ENCODE results near the gene MMS19.

MMS19 gene

DNA sequence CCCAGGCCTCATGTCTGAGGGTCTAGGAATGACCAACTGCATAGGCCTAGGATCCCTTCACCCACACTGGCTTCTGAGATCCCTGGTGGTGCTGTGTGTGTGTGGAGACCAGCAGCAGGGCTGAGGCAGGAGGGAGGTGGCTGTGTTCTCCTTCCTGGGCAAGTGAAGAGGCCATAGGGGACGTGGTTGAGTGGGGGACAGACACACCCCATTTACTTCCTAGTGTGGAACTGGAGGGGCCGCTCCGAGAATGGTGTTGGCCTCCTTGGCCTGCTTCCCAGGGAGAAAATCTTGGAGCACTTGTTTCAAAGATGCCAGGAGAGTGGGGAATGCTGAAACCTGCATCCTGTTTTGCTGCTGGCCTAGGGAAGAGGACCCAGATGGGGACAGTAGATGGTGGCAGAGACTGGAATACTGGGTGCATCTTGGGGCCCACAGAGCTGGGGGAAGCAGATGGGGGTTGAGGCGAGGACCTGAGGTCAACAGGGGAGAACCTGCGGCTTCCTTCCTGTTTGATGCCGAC is 19.6 kb upstream of the MMS19 start:
- Mint-ChIP-seq H3K36me3 (ENCODE audit: low read depth) (no peaks in the 10 kb centered on the region), H3K9me3 (no peaks in the 10 kb centered on the region), H3K27me3 (ENCODE audit: low read depth) (no peaks in the 10 kb centered on the region), H3K4me1 (peaks cover 44% of the 10 kb centered on the region), H3K27ac (peak overlapping the region in 1 of 3 experiments; percentile 72), H3K4me3 (no peak overlapping the region)
- TF ChIP-seq, protein P1, sequence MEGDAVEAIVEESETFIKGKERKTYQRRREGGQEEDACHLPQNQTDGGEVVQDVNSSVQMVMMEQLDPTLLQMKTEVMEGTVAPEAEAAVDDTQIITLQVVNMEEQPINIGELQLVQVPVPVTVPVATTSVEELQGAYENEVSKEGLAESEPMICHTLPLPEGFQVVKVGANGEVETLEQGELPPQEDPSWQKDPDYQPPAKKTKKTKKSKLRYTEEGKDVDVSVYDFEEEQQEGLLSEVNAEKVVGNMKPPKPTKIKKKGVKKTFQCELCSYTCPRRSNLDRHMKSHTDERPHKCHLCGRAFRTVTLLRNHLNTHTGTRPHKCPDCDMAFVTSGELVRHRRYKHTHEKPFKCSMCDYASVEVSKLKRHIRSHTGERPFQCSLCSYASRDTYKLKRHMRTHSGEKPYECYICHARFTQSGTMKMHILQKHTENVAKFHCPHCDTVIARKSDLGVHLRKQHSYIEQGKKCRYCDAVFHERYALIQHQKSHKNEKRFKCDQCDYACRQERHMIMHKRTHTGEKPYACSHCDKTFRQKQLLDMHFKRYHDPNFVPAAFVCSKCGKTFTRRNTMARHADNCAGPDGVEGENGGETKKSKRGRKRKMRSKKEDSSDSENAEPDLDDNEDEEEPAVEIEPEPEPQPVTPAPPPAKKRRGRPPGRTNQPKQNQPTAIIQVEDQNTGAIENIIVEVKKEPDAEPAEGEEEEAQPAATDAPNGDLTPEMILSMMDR (IDR thresholded peaks at IDR 0.05; ENCODE audit: unreplicated experiment in 3 of 3) = no peak

DNA sequence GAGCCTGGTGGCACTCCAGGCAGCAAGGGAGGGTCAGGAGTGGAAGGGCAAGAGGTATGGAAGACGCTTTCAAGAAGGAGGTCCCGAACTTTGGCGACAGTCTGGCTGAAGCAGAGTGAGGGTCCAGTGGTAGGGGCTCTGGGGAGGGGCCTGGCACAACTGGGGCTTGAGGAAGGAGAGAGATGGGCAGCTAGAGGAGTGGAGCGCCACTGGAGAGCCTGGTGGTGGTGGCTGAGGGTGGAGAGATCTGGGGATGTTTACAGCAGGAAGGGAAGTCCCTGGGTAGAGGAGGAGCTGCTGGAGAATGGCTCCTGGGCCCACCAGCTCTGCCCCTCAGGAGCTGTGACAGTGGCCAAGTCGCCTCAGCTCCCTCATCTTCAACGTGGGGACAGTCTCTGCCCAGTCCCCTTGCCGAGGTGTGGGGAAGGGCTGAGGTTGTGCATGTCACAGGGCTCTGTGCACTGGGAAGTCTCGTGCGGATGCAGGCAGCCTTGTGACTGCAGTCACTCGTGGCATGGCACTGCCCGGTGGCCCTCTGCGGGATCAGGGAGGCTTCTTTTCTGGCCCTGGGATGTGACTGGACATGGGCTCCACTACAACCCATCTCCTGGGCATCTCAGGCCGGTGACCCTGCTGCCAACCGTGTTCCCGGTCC is 19.0 kb upstream of the MMS19 start:
- Mint-ChIP-seq H3K4me3 (no peak overlapping the region), H3K9me3 (no peaks in the 10 kb centered on the region), H3K4me1 (peaks cover 47% of the 10 kb centered on the region), H3K36me3 (ENCODE audit: low read depth) (no peaks in the 10 kb centered on the region), H3K27ac (no peak overlapping the region), H3K27me3 (ENCODE audit: low read depth) (no peaks in the 10 kb centered on the region)
- TF ChIP-seq, protein P1 (IDR thresholded peaks at IDR 0.05; ENCODE audit: unreplicated experiment in 3 of 3) = no peak

DNA sequence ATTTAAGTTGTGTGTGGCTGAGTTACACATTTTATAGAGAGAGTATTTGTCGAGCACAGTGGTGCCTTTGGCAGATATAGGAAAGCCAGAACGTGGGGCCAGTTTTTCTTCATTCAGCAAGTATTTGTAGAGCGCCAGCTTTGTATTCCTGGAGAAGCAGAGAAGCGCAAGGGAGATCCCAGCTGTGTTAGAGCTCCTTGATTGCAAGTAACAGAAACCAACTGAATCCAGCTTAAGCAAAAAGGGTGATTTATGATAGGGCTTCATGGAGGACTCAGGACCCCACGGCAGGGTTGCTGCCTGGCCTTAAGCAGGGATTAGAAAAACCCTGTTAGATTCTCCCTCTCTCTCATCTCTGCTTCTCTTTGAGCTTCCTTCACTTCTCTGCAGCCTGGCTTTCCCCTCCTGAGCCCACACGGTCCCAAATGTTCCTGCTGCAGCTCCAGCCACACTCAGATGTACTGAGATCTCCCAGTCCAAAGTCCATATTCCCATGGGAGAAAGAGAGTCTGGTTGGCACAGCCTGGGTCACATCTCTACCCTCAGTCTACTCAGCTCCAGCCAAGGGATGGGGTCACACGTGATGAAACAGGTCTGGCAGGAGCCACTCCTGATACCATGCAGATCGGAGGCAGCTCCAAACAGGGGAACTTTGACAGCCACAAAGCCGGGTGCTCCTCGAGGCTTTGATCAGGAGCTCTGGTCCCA is 17.2 kb upstream of the MMS19 start:
- Mint-ChIP-seq H3K27me3 (ENCODE audit: low read depth) (no peaks in the 10 kb centered on the region), H3K36me3 (ENCODE audit: low read depth) (no peaks in the 10 kb centered on the region), H3K4me3 (no peak overlapping the region), H3K27ac (peak overlapping the region in 2 of 3 experiments; percentile 37 to 52), H3K9me3 (no peaks in the 10 kb centered on the region), H3K4me1 (peaks cover 50% of the 10 kb centered on the region)
- TF ChIP-seq, protein P1 (IDR thresholded peaks at IDR 0.05; ENCODE audit: unreplicated experiment in 3 of 3) = no peak

DNA sequence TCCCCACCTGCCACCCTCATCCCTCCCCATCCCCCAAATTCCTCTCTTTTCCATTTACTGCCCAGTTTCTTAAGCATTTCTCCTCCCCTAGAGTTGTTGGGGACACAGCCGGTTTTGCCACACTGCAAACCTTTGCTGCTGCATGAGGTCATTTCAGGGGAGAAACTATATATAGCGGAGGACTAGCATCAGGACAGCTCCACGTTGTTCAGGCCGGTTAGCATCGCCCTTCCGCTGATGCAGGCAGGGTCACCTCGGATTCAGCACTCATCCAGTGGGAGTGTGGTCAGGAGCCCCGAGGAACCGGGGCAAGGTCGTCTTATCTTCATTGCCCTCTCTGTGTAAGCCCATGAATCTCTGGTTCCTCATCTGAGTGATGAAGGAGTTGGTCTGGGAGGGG is 16.1 kb upstream of the MMS19 start:
- H3K9me3 Mint-ChIP-seq = no peaks in the 10 kb centered on the region
- TF ChIP-seq, protein P1 (IDR thresholded peaks at IDR 0.05; ENCODE audit: unreplicated experiment in 3 of 3) = no peak
- peak overlapping the region in 1 of 3 experiments; percentile 37 for H3K27ac Mint-ChIP-seq
- H3K4me3 Mint-ChIP-seq = no peak overlapping the region
- H3K27me3 Mint-ChIP-seq (ENCODE audit: low read depth) = no peaks in the 10 kb centered on the region
- H3K36me3 Mint-ChIP-seq (ENCODE audit: low read depth) = no peaks in the 10 kb centered on the region
- H3K4me1 Mint-ChIP-seq = peaks cover 48% of the 10 kb centered on the region

DNA sequence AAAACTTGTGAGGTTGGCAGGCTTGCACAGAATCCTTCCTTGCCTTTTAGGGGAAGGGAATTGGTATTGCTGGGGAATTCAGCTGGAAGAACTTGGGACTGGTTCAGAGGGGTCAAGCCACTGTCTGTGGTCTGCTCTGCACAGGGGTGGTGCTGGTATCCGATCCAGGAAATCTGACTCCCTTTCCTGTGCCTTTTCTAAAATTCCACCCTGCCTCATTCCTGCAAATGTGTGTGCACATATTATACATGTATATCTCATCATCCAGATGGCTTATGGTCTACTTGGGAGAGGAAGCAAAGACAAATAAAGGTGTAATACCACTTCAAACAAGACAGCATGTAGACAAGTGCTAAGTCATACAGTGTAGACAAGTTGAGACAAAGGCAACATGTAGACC is 14.8 kb upstream of the MMS19 start:
- peak overlapping the region in 1 of 3 experiments; percentile 6 for H3K27ac Mint-ChIP-seq
- peaks cover 44% of the 10 kb centered on the region for H3K4me1 Mint-ChIP-seq
- H3K36me3 Mint-ChIP-seq (ENCODE audit: low read depth) = no peaks in the 10 kb centered on the region
- TF ChIP-seq, protein P1 (IDR thresholded peaks at IDR 0.05; ENCODE audit: unreplicated experiment in 3 of 3) = no peak
- H3K9me3 Mint-ChIP-seq = no peaks in the 10 kb centered on the region
- H3K4me3 Mint-ChIP-seq = no peak overlapping the region
- no peaks in the 10 kb centered on the region for H3K27me3 Mint-ChIP-seq (ENCODE audit: low read depth)
